HG02763 (cell line): ENCODE results near the gene EDARADD.
A peak's percentile ranks its signal among the peaks of the same experiment; 100 is the strongest.

ENCODE experiments used
- ATAC-seq: cut with Tn5 transposase; IDR thresholded peaks from one replicate; pipeline ENCODE4 v1.9.1; 2021; ENCODE audit warnings: mild to moderate bottlenecking, moderate library complexity; ENCODE audit not compliant: unreplicated experiment

The EDARADD gene

GRCh38 chr1:236392182-236392581 is 1.9 kb upstream of the EDARADD start:
- ATAC-seq = no peak

GRCh38 chr1:236394879-236395229 is 768 bp downstream of the EDARADD start:
- ATAC-seq = no peak

GRCh38 chr1:236395230-236395946 is 1.3 kb downstream of the EDARADD start:
- ATAC-seq = peak; percentile 50

GRCh38 chr1:236395947-236396664 is 2.0 kb downstream of the EDARADD start:
- no peak for ATAC-seq

GRCh38 chr1:236396665-236397043 is 2.6 kb downstream of the EDARADD start:
- no peak for ATAC-seq

GRCh38 chr1:236397173-236397759 is 3.2 kb downstream of the EDARADD start:
- ATAC-seq = no peak

GRCh38 chr1:236398538-236398937 is 4.5 kb downstream of the EDARADD start:
- no peak for ATAC-seq

GRCh38 chr1:236400061-236400603 is 6.0 kb downstream of the EDARADD start:
- ATAC-seq = no peak

- ATAC-seq = no peak
Observed at GRCh38 chr1:236401698-236402097, 7.6 kb downstream of the EDARADD start.

- no peak for ATAC-seq
Observed at GRCh38 chr1:236403905-236404696, 10.0 kb downstream of the EDARADD start.

- no peak for ATAC-seq
Observed at GRCh38 chr1:236407059-236407458, 13.0 kb downstream of the EDARADD start.

GRCh38 chr1:236413688-236414087 is 19.6 kb downstream of the EDARADD start:
- ATAC-seq = no peak

- no peak for ATAC-seq
Observed at GRCh38 chr1:236416165-236416564, 22.1 kb downstream of the EDARADD start.

GRCh38 chr1:236417336-236417735 is 23.2 kb downstream of the EDARADD start:
- no peak for ATAC-seq

GRCh38 chr1:236419502-236419901 is 25.4 kb downstream of the EDARADD start:
- no peak for ATAC-seq

GRCh38 chr1:236421022-236421421 is 26.9 kb downstream of the EDARADD start:
- no peak for ATAC-seq

- ATAC-seq = no peak
Observed at GRCh38 chr1:236421850-236422516, 27.9 kb downstream of the EDARADD start.

GRCh38 chr1:236422517-236422876 is 28.4 kb downstream of the EDARADD start:
- ATAC-seq = no peak

- ATAC-seq = peak; percentile 88
Observed at GRCh38 chr1:236425031-236425663, 31.1 kb downstream of the EDARADD start.

GRCh38 chr1:236426215-236426614 is 32.1 kb downstream of the EDARADD start:
- no peak for ATAC-seq
